GM12864 (cell line): ENCODE measurements around the gene POU5F1.
A peak's percentile ranks its signal among the peaks of the same experiment; 100 is the strongest.

ENCODE experiments used
- DNase-seq: peaks from one replicate; pipeline ENCODE4 v3.0.0-alpha.2; 2011; ENCODE audit warnings: low read depth
- H3K4me3 ChIP-seq: 2 replicates; pipeline ENCODE4 v1.5.1; 2011; ENCODE audit warnings: mild to moderate bottlenecking, low read depth, low read length, control low read depth
- TF ChIP-seq, protein P1 (sequence below): IDR thresholded peaks from 2 replicates; pipeline ENCODE4 v1.5.1; 2011; ENCODE audit warnings: low read depth, mild to moderate bottlenecking, moderate library complexity, low read length, control low read depth, inconsistent platforms; ENCODE audit errors: missing control alignments

The POU5F1 gene

DNA sequence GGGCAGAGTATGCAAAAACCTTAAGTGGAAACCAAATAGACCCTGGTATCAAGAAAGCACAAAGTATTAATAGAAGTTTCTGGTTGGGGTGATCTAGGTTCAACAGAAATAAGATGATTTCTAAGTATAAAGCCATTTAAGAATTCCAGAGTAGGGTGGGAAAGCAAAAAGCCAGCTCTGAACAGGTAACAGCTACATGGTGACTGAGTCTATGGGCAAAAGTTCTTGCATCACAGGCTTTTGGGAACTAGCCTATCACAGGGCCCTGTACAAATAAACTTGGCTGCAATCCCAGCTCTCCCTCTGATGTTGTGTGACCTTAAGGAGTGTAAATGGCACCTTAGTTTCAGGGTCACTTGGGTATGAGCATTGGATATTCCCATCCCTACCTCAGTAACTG, 6.6 kb downstream of the POU5F1 start:
- H3K4me3 ChIP-seq, result no peak overlapping the region
- TF ChIP-seq, protein P1, sequence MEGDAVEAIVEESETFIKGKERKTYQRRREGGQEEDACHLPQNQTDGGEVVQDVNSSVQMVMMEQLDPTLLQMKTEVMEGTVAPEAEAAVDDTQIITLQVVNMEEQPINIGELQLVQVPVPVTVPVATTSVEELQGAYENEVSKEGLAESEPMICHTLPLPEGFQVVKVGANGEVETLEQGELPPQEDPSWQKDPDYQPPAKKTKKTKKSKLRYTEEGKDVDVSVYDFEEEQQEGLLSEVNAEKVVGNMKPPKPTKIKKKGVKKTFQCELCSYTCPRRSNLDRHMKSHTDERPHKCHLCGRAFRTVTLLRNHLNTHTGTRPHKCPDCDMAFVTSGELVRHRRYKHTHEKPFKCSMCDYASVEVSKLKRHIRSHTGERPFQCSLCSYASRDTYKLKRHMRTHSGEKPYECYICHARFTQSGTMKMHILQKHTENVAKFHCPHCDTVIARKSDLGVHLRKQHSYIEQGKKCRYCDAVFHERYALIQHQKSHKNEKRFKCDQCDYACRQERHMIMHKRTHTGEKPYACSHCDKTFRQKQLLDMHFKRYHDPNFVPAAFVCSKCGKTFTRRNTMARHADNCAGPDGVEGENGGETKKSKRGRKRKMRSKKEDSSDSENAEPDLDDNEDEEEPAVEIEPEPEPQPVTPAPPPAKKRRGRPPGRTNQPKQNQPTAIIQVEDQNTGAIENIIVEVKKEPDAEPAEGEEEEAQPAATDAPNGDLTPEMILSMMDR, result no peak
- no peak for DNase-seq

- TF ChIP-seq, protein P1, result no peak
Observed at GRCh38 chr6:31162463-31163165, 7.9 kb downstream of the POU5F1 start.

DNA sequence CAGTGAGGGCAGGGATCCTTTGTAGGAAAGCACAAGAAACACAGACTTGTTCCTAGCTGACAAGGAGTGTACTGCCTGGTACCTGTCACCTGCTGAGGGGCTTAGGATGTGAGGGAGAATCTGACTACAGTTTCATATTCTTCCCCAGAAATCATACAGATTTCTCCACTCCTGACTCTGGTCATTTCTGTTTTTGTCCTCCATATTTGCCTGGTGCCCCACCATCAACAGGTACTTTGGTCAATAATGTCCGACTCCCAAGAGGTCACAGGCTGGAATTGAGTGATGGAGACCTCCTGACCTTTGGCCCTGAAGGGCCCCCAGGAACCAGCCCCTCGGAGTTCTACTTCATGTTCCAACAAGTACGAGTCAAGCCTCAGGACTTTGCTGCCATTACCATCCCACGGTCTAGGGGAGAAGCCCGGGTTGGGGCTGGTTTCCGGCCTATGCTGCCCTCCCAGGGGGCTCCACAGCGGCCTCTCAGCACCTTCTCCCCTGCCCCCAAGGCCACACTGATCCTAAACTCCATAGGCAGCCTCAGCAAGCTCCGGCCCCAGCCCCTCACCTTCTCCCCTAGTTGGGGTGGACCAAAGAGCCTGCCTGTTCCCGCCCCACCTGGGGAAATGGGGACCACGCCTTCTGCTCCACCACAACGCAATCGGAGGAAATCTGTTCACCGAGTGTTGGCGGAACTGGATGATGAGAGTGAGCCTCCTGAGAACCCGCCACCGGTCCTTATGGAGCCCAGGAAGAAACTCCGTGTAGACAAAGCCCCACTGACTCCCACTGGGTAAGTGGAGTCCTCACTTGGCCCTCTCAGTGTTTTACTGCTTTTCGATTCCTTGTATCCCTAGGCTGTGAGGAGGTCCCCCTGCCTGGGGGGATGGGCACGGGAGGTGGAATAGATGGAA, 9.0 kb downstream of the POU5F1 start:
- no peak overlapping the region for H3K4me3 ChIP-seq
- TF ChIP-seq, protein P1, result no peak
- no peak for DNase-seq

More at GRCh38 chr6:31162463-31163165, 7.9 kb downstream of the POU5F1 start:
- H3K4me3 ChIP-seq, result no peak overlapping the region
- no peak for DNase-seq

GRCh38 chr6:31158863-31159855, 11.3 kb downstream of the POU5F1 start:
- DNase-seq, result no peak
- peak overlapping the region; percentile 55 for H3K4me3 ChIP-seq
- TF ChIP-seq, protein P1, result peak; percentile 21

GRCh38 chr6:31158140-31158862, 12.2 kb downstream of the POU5F1 start, which contains the start of gene TCF19:
TCF19 (plus strand) TSS chr6:31158589; CDS start chr6:31159470, 881 bp downstream.
- peak within 1 kb of the TSS; percentile 55 for H3K4me3 ChIP-seq
- TF ChIP-seq, protein P1, result no peak
- peak; percentile 97 for DNase-seq
